Measurements from ENCODE around the gene CIAO1.

GRCh38 chr2:96252526-96252925, 13.5 kb upstream of the CIAO1 start:
- no peak for TF ChIP-seq EZH2phosphoT487 (IDR thresholded peaks at IDR 0.05; ENCODE audit: low read depth, severe bottlenecking, unreplicated experiment)
- no peak for TF ChIP-seq CTCF (IDR thresholded peaks at IDR 0.05; ENCODE audit: poor library complexity)
- TF ChIP-seq EZH2 (IDR thresholded peaks at IDR 0.05; ENCODE audit: borderline replicate concordance), result no peak
